Cardiac muscle cell (in vitro differentiated cells and primary cell): ENCODE results near the gene CBY2. TPM values are rescaled to one million over a fixed set of nuclear protein-coding genes. Genes with fewer than 3 reads are reported as not detected.
"Not testable (repeated sequence)": the region's sequence is repeated elsewhere in the genome, so short reads cannot be mapped to it uniquely, and the experiment has no call there.

ENCODE experiments used
- DNase-seq, 2 donors: peaks; one replicate each; pipeline versions ENCODE4 v3.0.0 to v3.0.0-alpha.2; 2010 to 2017; ENCODE audit warnings: low read depth in 1 of 2, low spot score in 1 of 2
- H3K27ac ChIP-seq: fragments of 200-600 bp; sonication (generic); 2 replicates; pipeline ENCODE4 v1.5.1; 2016
- H3K27me3 ChIP-seq: fragments of 200-600 bp; sonication (generic); 2 replicates; pipeline ENCODE4 v1.6.0; 2016; ENCODE audit warnings: control low read depth
- H3K36me3 ChIP-seq: fragments of 200-600 bp; sonication (generic); 2 replicates; pipeline ENCODE4 v1.5.1; 2016; ENCODE audit warnings: control low read depth
- H3K4me1 ChIP-seq: fragments of 200-600 bp; sonication (generic); 2 replicates; pipeline ENCODE4 v1.8.1; 2017; ENCODE audit warnings: low read depth, mild to moderate bottlenecking, mixed run types
- H3K4me3 ChIP-seq: fragments of 200-600 bp; sonication (generic); 2 replicates; pipeline ENCODE4 v1.5.1; 2016; ENCODE audit warnings: mild to moderate bottlenecking
- H3K9me3 ChIP-seq: fragments of 200-600 bp; sonication (generic); 2 replicates; pipeline ENCODE4 v1.5.1; 2017; ENCODE audit warnings: low read depth, mild to moderate bottlenecking, control low read depth
- polyA plus RNA-seq: library from polyadenylated mRNA; unstranded; fragments of >200 nt; fragmentation: Nextera tagmentation; extraction: Ambion mirVana; gene quantifications from 2 replicates; pipeline ENCODE4 v1.2.1, GENCODE V29; 2016
- total RNA-seq: library from RNA; depleted of rRNA; stranded (reverse); fragments of >200 nt; gene quantifications from 2 replicates; pipeline ENCODE4 v1.2.3, GENCODE V29; 2016
- TF ChIP-seq, protein P1 (sequence below): IDR thresholded peaks from 2 replicates; pipeline ENCODE4 v1.5.1; 2012; ENCODE audit warnings: low read depth, mild to moderate bottlenecking, low read length

CBY2 gene
- total and polyA plus RNA-seq, 2 experiments from 2014 or later, result 0.35 TPM; not detected in 1

DNA sequence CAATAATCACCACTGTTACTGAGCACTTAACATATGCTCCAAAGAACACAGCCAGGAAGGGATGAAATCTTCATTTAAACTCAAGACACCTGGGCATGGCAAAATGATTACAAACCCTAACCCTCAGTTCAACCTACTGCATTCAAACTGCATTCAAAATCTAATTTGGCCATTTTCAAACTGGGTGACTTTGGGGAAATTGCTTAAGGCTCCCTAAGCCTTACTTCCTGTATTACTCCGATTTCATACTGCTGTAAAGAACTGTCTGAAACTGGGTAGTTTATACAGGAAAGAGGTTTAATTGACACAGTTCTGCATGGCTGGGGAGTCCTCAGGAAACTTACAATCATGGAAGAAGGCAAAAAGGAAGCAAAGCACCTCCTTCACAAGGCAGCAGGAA is 50.4 kb downstream of the CBY2 start:
- TF ChIP-seq, protein P1, sequence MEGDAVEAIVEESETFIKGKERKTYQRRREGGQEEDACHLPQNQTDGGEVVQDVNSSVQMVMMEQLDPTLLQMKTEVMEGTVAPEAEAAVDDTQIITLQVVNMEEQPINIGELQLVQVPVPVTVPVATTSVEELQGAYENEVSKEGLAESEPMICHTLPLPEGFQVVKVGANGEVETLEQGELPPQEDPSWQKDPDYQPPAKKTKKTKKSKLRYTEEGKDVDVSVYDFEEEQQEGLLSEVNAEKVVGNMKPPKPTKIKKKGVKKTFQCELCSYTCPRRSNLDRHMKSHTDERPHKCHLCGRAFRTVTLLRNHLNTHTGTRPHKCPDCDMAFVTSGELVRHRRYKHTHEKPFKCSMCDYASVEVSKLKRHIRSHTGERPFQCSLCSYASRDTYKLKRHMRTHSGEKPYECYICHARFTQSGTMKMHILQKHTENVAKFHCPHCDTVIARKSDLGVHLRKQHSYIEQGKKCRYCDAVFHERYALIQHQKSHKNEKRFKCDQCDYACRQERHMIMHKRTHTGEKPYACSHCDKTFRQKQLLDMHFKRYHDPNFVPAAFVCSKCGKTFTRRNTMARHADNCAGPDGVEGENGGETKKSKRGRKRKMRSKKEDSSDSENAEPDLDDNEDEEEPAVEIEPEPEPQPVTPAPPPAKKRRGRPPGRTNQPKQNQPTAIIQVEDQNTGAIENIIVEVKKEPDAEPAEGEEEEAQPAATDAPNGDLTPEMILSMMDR, result no peak
- Histone ChIP-seq H3K9me3 (no peaks in the 10 kb centered on the region), H3K4me3 (no peak overlapping the region), H3K4me1 (no peaks in the 10 kb centered on the region), H3K27ac (no peak overlapping the region), H3K27me3 (no peaks in the 10 kb centered on the region), H3K36me3 (no peaks in the 10 kb centered on the region)
- DNase-seq, result no peak

DNA sequence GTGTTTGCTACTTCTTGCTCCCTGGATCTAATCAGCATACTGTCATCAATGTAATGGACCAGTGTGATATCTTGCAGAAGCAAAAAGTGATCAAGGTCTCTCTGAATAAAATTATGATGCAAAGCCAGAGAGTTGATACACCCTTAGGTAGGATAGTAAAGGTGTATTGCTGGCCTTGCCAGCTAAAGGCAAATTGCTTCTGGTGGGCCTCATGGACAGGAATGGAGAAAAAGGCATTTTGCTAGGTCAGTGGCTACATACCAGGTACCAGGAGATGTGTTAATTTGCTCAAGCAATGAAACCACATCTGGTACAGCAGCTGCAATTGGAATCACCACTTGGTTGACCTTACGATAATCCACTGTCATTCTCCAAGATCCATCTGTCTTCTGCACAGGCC is 54.4 kb downstream of the CBY2 start:
- not testable (repeated sequence) for H3K36me3 ChIP-seq, H3K9me3 ChIP-seq, H3K27me3 ChIP-seq, H3K27ac ChIP-seq, DNase-seq, H3K4me3 ChIP-seq, H3K4me1 ChIP-seq

DNA sequence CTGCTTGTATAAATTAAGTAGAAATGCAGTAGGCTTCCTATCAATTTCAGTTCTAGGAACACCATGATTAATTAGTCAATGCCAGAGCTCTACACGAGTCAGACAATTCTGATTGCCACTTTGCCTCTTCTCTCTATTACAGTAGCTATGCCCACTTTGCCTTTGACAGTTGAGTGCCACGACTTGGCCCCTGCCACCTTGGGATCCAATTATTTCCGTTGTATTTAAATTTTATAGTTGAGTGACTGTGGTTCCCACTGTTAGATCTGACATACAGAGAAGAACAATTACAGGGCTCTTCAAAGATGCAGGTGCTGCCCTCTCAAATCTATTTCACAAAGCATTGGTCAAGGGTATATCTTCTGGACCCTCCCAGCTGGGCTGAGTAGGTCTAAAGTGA is 55.5 kb downstream of the CBY2 start:
- H3K4me1 ChIP-seq, H3K4me3 ChIP-seq, H3K27me3 ChIP-seq, H3K36me3 ChIP-seq, DNase-seq, H3K27ac ChIP-seq, H3K9me3 ChIP-seq: not testable (repeated sequence)

DNA sequence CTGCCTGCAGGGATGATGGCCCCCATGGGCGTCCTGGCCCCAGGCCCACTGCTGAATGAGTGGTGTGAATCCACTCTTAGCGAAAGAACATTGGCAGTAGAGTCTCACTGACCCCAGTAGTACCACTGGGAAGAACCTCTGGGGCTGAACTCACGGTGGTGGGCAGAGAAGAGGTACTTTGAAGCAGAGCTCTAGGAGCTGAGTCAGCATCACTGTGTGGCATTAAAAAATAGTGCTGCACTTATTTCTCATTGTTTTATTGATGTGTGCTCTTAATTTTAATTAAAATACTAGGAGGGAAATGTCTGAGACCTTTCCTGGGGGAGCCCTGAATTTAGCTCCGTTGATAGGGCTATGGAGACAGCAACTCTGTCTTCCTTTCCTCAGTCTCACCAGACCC is 61.3 kb downstream of the CBY2 start:
- TF ChIP-seq, protein P1, result no peak
- no peak for DNase-seq
- H3K9me3 ChIP-seq, result no peaks in the 10 kb centered on the region
- H3K4me3 ChIP-seq, result no peak overlapping the region
- H3K4me1 ChIP-seq, result peaks cover 5% of the 10 kb centered on the region
- no peaks in the 10 kb centered on the region for H3K27me3 ChIP-seq
- H3K36me3 ChIP-seq, result no peaks in the 10 kb centered on the region
- no peak overlapping the region for H3K27ac ChIP-seq

Other genes with a start within 250 kb of the CBY2 start
- gene COG3, start 237.4 kb upstream of the CBY2 start, total RNA-seq, result 24.6 and 82.9 TPM in 2 replicates
- 22.4 and 26.2 TPM in 2 replicates for gene COG3, start 237.4 kb upstream of the CBY2 start, polyA plus RNA-seq
- not detected in 2 replicates for gene ERICH6B, start 86.6 kb upstream of the CBY2 start, total RNA-seq
- 0.98 and 1.5 TPM in 2 replicates for gene ERICH6B, start 86.6 kb upstream of the CBY2 start, polyA plus RNA-seq
- 2.2 and 3.9 TPM in 2 replicates for gene SIAH3, start 149.4 kb downstream of the CBY2 start, total RNA-seq
- 1.3 and 2.5 TPM in 2 replicates for gene SIAH3, start 149.4 kb downstream of the CBY2 start, polyA plus RNA-seq